Neural cell (in vitro differentiated cells): ENCODE measurements around the gene HOXA5. TPM values are rescaled to one million over a fixed set of nuclear protein-coding genes. Genes with fewer than 3 reads are reported as not detected.
A peak's percentile ranks its signal among the peaks of the same experiment; 100 is the strongest.

ENCODE experiments used
- H2AFZ ChIP-seq: fragments of 200-600, 300-800 bp; sonication (generic), shearing (Covaris generic); 2 replicates; pipeline ENCODE4 v1.6.0; 2014; ENCODE audit warnings: low read depth, mild to moderate bottlenecking, antibody characterized with exemption, low read length, moderate library complexity
- H3F3A ChIP-seq: fragments of 200-600 bp; shearing (Covaris generic); 2 replicates; pipeline ENCODE4 v1.6.1; 2016; ENCODE audit warnings: mild to moderate bottlenecking, moderate library complexity, mixed read lengths, antibody characterized with exemption, low read length; ENCODE audit not compliant: insufficient read depth, poor library complexity, severe bottlenecking
- H3K27ac ChIP-seq: fragments of 200-600, 300-800 bp; sonication (generic), shearing (Covaris generic); 2 replicates; pipeline ENCODE4 v1.5.1; 2014; ENCODE audit warnings: mild to moderate bottlenecking, low read length, moderate library complexity
- H3K27me3 ChIP-seq: fragments of 300-800, 200-600 bp; sonication (generic), shearing (Covaris generic); 2 replicates; pipeline ENCODE4 v1.6.0; 2014; ENCODE audit warnings: mild to moderate bottlenecking, low read depth, low read length, moderate library complexity; ENCODE audit not compliant: insufficient read depth
- H3K36me3 ChIP-seq: fragments of 300-800, 200-600 bp; sonication (generic), shearing (Covaris generic); 2 replicates; pipeline ENCODE4 v1.5.1; 2014; ENCODE audit warnings: mild to moderate bottlenecking, antibody characterized with exemption, low read length, moderate library complexity; ENCODE audit not compliant: insufficient read depth
- H3K4me2 ChIP-seq: fragments of 300-800, 200-600 bp; sonication (generic), shearing (Covaris generic); 2 replicates; pipeline ENCODE4 v1.6.0; 2014; ENCODE audit warnings: mild to moderate bottlenecking, low read length
- H3K4me3 ChIP-seq: fragments of 300-800, 200-600 bp; sonication (generic), shearing (Covaris generic); 2 replicates; pipeline ENCODE4 v1.5.1; 2014; ENCODE audit warnings: mild to moderate bottlenecking, low read length, moderate library complexity
- H3K79me2 ChIP-seq: fragments of 200-600 bp; shearing (Covaris generic); replicated peaks from 2 replicates; pipeline ENCODE4 v1.6.0; 2014; ENCODE audit warnings: mild to moderate bottlenecking, low read length, moderate library complexity; ENCODE audit not compliant: insufficient read depth
- H3K9ac ChIP-seq: fragments of 300-800, 200-600 bp; sonication (generic), shearing (Covaris generic); 2 replicates; pipeline ENCODE4 v1.6.1; 2016; ENCODE audit warnings: mild to moderate bottlenecking, low read length, mixed read lengths
- H3K9me2 ChIP-seq: fragments of 200-600 bp; shearing (Covaris generic); 2 replicates; pipeline ENCODE4 v1.6.1; 2016; ENCODE audit warnings: mild to moderate bottlenecking, low read length, mixed read lengths; ENCODE audit not compliant: insufficient read depth
- H3K9me3 ChIP-seq: fragments of 200-600, 300-800 bp; sonication (generic), shearing (Covaris generic); 2 replicates; pipeline ENCODE4 v1.6.1; 2016; ENCODE audit warnings: mild to moderate bottlenecking, mixed run types, low read length, moderate library complexity, mixed read lengths
- H4K20me1 ChIP-seq: fragments of 200-600 bp; shearing (Covaris generic); 2 replicates; pipeline ENCODE4 v1.6.1; 2016; ENCODE audit warnings: mild to moderate bottlenecking, mixed run types; ENCODE audit not compliant: insufficient read depth
- CTCF ChIP-seq: fragments of 450-650 bp; IDR thresholded peaks from 2 replicates; pipeline ENCODE4 v1.5.1; 2014; ENCODE audit warnings: antibody characterized with exemption, mild to moderate bottlenecking, moderate library complexity; ENCODE audit not compliant: poor library complexity, severe bottlenecking
- EP300 ChIP-seq: fragments of 450-650 bp; conservative IDR thresholded peaks from 2 replicates; pipeline ENCODE4 v1.6.1; 2014; ENCODE audit warnings: antibody characterized with exemption, mild to moderate bottlenecking, moderate library complexity; ENCODE audit not compliant: poor library complexity, severe bottlenecking
- EZH2 ChIP-seq: fragments of 200-600, 300-800 bp; shearing (Covaris generic), sonication (generic); IDR thresholded peaks from 2 replicates; pipeline ENCODE4 v1.6.1; 2014; ENCODE audit warnings: antibody characterized with exemption, low read length, borderline replicate concordance, mild to moderate bottlenecking; ENCODE audit not compliant: insufficient read depth, poor library complexity, severe bottlenecking
- MXI1 ChIP-seq: fragments of 450-650 bp; conservative IDR thresholded peaks from 2 replicates; pipeline ENCODE4 v1.6.1; 2014; ENCODE audit warnings: antibody characterized with exemption, mild to moderate bottlenecking; ENCODE audit not compliant: poor library complexity, severe bottlenecking
- POLR2AphosphoS5 ChIP-seq: IDR thresholded peaks from 2 replicates; pipeline ENCODE4 v1.6.1; 2012
- RAD21 ChIP-seq: fragments of 450-650 bp; conservative IDR thresholded peaks from 2 replicates; pipeline ENCODE4 v1.6.1; 2014; ENCODE audit warnings: antibody characterized with exemption, mild to moderate bottlenecking, moderate library complexity
- REST ChIP-seq: IDR thresholded peaks from 2 replicates; pipeline ENCODE4 v1.6.1; 2012; ENCODE audit warnings: borderline replicate concordance
- SMC3 ChIP-seq: fragments of 450-650 bp; conservative IDR thresholded peaks from 2 replicates; pipeline ENCODE4 v1.6.1; 2014; ENCODE audit warnings: antibody characterized with exemption, mild to moderate bottlenecking, moderate library complexity; ENCODE audit not compliant: poor library complexity
- TAF1 ChIP-seq: IDR thresholded peaks from 2 replicates; pipeline ENCODE4 v1.6.1; 2012; ENCODE audit warnings: low read depth
- polyA plus RNA-seq: library from polyadenylated mRNA; depleted of rRNA; stranded (reverse); fragments of >200 nt; gene quantifications from 2 replicates; pipeline ENCODE4 v1.2.3, GENCODE V29; 2014

The HOXA5 gene
- polyA plus RNA-seq, 1 donor from 2014 or later = not detected

GRCh38 chr7:27109466-27110185, 33.9 kb downstream of the HOXA5 start:
- no peak overlapping the region for H2AFZ ChIP-seq
- H3K4me3 ChIP-seq = no peak overlapping the region
- no peak overlapping the region for H3K4me2 ChIP-seq
- no peak overlapping the region for H3K9ac ChIP-seq
- H3K27ac ChIP-seq = no peak overlapping the region
- H3K9me3 ChIP-seq = no peaks in the 10 kb centered on the region
- H4K20me1 ChIP-seq = no peaks in the 10 kb centered on the region
- no peaks in the 10 kb centered on the region for H3K9me2 ChIP-seq
- H3K36me3 ChIP-seq = no peaks in the 10 kb centered on the region
- peaks cover 97% of the 10 kb centered on the region for H3K27me3 ChIP-seq
- H3K79me2 ChIP-seq = no peaks in the 10 kb centered on the region
- no peak for TF ChIP-seq MXI1
- no peak for TF ChIP-seq POLR2AphosphoS5
- no peak for TF ChIP-seq EZH2
- TF ChIP-seq TAF1 = no peak
- TF ChIP-seq RAD21 = no peak
- TF ChIP-seq SMC3 = no peak
- no peak for TF ChIP-seq REST
- TF ChIP-seq EP300 = no peak
- TF ChIP-seq CTCF = no peak
- no peaks in the 10 kb centered on the region for H3F3A ChIP-seq

GRCh38 chr7:27108390-27109127, 34.9 kb downstream of the HOXA5 start:
- H3K4me3 ChIP-seq = no peak overlapping the region
- H2AFZ ChIP-seq = no peak overlapping the region
- no peak overlapping the region for H3K27ac ChIP-seq

More at GRCh38 chr7:27108390-27109127, 34.9 kb downstream of the HOXA5 start:
- no peak for TF ChIP-seq TAF1
- TF ChIP-seq EZH2 = peak; percentile 72
- no peak for TF ChIP-seq CTCF
- H3K36me3 ChIP-seq = no peaks in the 10 kb centered on the region
- no peaks in the 10 kb centered on the region for H3F3A ChIP-seq
- peaks cover 100% of the 10 kb centered on the region for H3K27me3 ChIP-seq
- H3K4me2 ChIP-seq = no peak overlapping the region
- H3K79me2 ChIP-seq = no peaks in the 10 kb centered on the region
- H3K9me3 ChIP-seq = no peaks in the 10 kb centered on the region
- no peaks in the 10 kb centered on the region for H3K9me2 ChIP-seq
- no peak overlapping the region for H3K9ac ChIP-seq
- no peaks in the 10 kb centered on the region for H4K20me1 ChIP-seq
